GM18909 (cell line): ENCODE measurements around the gene WDPCP.
"Not testable (repeated sequence)": the region's sequence is repeated elsewhere in the genome, so short reads cannot be mapped to it uniquely, and the experiment has no call there.

Source experiments
- ATAC-seq: cut with Tn5 transposase; IDR thresholded peaks from one replicate; pipeline ENCODE4 v1.9.1; 2021; ENCODE audit warnings: mild to moderate bottlenecking; ENCODE audit not compliant: unreplicated experiment, poor library complexity

The WDPCP gene

GRCh38 chr2:63402889-63403288, 185.4 kb downstream of the WDPCP start:
- ATAC-seq, result not testable (repeated sequence)

- ATAC-seq, result no peak
Measured at GRCh38 chr2:63399156-63399555, 189.1 kb downstream of the WDPCP start.

GRCh38 chr2:63379451-63379850, 208.8 kb downstream of the WDPCP start:
- ATAC-seq, result no peak

GRCh38 chr2:63378589-63378988, 209.7 kb downstream of the WDPCP start:
- ATAC-seq, result no peak

- ATAC-seq, result no peak
Measured at GRCh38 chr2:63374341-63374740, 213.9 kb downstream of the WDPCP start.

GRCh38 chr2:63372549-63372948, 215.7 kb downstream of the WDPCP start:
- no peak for ATAC-seq

- ATAC-seq, result no peak
Measured at GRCh38 chr2:63369146-63369545, 219.1 kb downstream of the WDPCP start.

- ATAC-seq, result no peak
Measured at GRCh38 chr2:63364866-63365265, 223.4 kb downstream of the WDPCP start.

GRCh38 chr2:63357722-63358121, 230.6 kb downstream of the WDPCP start:
- not testable (repeated sequence) for ATAC-seq

- no peak for ATAC-seq
Measured at GRCh38 chr2:63347361-63347760, 240.9 kb downstream of the WDPCP start.

- no peak for ATAC-seq
Measured at GRCh38 chr2:63346411-63346810, 241.9 kb downstream of the WDPCP start.

GRCh38 chr2:63345285-63345633, 243.0 kb downstream of the WDPCP start:
- no peak for ATAC-seq

GRCh38 chr2:63344575-63345284, 243.5 kb downstream of the WDPCP start:
- ATAC-seq, result no peak

GRCh38 chr2:63343397-63344109, 244.7 kb downstream of the WDPCP start:
- no peak for ATAC-seq

GRCh38 chr2:63340443-63340842, 247.8 kb downstream of the WDPCP start:
- no peak for ATAC-seq

- no peak for ATAC-seq
Measured at GRCh38 chr2:63334910-63335309, 253.4 kb downstream of the WDPCP start.

- ATAC-seq, result no peak
Measured at GRCh38 chr2:63326473-63326872, 261.8 kb downstream of the WDPCP start.

GRCh38 chr2:63323662-63324061, 264.6 kb downstream of the WDPCP start:
- ATAC-seq, result not testable (repeated sequence)

- ATAC-seq, result not testable (repeated sequence)
Measured at GRCh38 chr2:63321973-63322372, 266.3 kb downstream of the WDPCP start.

GRCh38 chr2:63320669-63321068, 267.6 kb downstream of the WDPCP start:
- ATAC-seq, result no peak

GRCh38 chr2:63310614-63311013, 277.7 kb downstream of the WDPCP start:
- ATAC-seq, result no peak

GRCh38 chr2:63301481-63301880, 286.8 kb downstream of the WDPCP start:
- no peak for ATAC-seq
